ENCODE results near the gene KCNH3.
A peak's percentile ranks its signal among the peaks of the same experiment; 100 is the strongest.

Gene KCNH3

DNA sequence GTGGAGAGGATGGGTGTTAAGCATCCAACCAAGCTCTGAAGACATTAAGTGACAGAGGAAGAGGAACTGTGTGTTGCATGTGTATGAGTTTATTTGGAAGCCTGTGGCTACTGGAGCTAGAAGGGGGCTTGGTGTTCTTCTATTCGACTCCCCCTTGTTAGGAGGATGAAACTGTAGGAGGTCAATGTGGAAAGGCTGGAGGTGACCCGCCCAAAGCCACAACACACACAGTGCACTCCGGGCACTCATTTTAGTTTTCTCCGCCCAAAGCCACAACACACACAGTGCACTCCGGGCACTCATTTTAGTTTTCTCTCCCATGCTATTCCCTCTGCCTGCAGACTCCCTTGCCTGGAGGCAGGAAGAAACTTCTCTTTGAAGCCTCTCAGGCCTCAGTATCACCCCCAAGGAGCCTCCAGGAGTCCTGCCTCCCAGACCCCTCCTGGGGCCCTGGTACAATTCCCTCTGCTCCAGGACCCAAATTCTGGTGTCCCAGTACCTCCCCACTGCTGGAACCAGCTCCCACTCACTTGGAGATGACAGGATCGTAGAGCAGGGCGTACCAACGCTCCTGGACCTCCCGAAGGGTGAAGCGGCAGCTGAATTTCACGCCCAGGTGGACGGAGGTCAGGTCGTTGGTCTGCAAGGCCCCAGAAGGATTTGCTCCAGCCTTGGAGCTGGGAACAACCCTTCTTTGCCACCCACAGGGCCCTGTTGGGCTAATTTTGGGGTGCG is 25.3 kb downstream of the KCNH3 start:
- no peak for DNase-seq

DNA sequence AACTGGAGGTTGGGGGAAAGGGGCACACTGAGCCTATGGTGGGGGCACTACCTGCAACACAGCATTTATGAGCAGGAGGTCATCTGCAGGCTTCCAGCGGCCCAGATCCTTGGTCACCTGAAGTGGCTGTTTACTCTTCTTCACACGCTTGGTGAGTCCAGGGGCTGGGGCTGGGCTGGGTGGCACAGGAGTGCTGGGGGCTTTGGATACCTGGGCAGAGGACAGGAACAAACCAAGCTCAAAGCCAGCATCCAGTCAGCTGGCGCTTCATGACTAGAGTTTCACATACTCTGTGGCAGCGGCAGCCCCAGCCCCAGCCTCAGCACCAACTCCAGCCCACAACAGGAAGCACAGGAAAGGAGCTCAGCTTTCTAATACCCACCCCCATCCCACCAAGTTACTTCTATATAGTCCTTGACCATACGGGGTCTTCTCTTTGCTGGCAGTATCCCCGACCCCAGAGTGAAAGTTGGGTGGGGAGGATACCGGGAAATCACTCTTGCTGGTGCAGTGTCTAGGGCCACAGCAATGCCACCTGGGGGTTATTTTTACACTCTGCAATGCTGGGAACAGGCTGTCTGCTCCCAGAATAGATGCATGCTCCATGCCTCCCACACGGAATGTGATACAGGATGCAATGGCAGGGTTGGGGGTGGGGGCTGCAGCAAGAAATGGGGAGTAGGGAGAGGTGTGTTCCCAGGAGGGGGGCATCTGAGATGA is 26.0 kb downstream of the KCNH3 start:
- no peak for DNase-seq

DNA sequence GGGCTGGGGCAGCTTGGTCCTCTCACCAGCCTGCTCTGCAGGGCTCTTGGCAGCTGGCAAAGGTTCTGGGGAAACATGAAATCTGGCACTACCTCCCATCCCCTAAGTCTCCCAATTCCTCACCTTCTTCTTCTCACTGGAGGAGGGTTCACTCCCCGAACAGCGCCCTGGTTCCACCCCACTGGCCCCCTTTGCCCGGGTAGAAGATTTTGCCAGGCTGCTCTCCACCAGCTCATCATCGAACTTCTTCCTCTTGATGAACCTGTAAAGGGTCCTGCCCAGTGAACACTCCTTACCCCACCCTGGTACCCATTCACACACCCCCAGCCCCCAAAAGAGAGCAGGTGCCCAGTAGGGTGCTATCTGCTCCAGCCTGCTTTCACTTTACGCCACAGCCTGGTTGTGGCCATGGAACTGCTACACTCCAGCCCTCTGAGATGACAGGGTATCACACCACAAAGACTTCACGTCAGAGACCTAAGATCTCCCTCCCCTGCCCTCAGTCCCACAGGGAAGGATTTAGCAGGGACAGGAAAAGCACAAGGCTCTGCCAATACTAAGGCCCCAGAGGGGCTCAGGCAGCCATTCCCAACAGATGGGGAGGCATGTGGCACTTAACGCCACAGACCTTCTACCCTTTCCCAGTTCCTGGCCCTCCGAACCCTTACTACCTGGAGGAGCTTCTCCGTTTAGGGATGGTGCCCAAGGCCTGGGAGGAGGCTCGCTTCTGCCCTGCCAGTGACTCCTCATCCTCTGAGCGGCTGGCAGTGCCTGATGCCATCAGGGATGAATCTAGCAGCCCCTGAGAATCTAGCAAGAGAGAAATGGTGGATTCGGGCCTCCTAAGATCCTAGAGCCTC is 26.8 kb downstream of the KCNH3 start:
- no peak for DNase-seq

DNA sequence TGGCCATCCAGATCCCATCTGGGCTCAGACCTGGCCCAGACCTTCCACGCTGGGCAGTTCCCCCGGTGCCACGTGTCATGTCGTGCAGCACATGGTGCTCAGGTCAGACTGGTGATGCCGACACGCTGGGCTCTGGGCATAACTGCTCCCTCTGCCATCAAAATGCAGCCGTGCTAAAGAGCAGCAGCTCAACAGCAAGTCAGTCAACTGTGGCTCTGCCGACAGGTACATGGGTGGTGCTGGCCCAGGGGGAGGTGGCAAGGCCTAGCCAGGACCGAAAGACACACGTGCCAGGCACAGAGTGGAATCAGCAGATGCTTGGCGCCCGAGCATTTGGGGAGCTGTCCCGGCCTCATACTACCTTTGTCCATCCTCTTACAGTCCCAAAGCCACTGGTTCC is 27.5 kb downstream of the KCNH3 start:
- DNase-seq, result no peak

DNA sequence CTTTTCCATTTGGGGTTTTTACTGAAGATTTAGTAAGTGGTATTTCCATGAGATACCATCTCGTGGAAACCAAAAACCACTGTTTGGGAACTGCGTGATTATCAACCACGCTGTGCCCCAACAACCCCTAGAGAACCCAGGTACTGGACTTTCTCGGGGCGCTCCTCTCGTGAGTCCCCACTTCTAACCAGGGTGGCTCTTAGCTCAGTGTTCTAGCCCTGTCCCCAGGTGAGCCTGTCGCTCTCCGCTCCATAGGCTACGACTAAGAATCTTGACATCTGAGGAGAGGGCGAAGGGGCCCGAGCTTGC is 28.4 kb downstream of the KCNH3 start:
- DNase-seq, result no peak

DNA sequence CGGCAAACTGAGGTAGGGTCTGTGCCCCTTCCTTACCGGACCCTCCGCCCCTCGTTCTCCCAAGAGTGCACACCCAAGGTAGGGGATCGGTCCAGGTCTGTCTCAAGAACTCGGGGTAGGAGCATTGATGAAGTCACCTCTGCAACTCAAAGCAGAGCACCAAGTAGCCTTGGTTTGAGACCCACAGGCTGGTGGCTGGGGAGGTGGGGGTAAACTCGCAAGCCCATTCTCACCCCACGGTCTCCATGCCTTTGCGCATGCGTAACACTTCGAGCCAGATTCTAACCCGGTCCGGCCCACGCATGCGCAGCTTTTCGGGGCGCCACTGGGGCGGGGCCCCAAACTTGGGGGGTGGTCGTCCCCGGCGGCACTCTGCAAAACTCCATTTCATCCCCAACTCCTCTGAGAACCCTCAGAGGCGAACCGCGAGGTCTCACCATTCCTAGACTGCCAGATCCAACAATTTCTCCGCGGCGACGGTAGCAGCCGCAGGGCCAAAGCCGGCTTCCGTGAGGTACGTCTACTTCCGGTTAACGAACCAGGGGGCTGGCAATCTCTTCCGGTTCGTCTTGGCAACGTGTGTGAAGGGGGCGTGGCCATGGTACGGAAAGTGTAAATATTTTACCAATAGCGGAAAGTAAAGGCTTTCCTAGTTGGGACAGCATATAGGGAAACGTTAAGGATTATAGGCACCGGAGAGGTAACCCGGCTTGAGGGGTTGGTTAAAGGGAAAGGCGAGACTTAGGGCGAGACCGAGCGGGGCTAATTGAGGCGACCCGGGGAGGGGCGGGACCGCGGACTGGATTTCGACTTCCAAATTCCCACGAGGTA is 29.0 kb downstream of the KCNH3 start, which contains the start of gene MCRS1:
Gene MCRS1, minus strand, starts transcription at position 532 of the 831 bp plus-strand sequence. CDS start 1,411 bp downstream, outside the sequence.
- peak; percentile 91 for DNase-seq

DNA sequence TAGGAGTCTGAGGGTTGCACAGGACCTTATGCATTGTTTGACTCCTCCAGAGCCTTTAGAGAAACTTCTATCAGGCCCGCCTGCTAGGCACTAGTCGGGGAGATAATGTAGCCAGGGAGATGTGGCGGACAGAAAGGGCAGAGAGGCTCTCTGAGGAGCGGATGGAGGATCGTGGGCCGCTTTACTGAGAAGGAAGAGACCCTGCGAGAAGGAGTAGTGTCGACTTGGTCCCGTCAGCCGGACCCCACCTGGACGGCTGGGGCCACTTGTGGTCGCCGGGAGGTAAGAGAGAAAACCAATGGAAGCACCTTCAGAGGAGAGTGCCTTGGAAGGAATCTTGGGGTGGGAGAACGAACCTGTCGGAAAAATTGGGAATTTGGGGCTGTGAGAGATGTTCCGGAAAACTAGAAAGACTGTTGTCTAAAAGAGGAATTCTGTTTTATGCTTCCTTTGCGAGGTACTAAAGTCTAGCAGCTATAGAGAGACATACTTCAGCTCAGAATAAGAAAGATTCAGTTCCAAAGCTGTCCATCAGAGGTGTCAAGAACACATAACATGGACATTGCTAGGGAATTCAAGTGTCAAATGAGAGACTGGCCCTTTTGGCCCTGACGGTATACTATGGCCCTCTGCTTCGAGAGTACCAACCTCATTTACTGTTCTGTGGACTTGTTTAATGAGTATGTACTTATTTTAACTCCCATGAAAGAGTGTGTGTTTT is 29.8 kb downstream of the KCNH3 start:
- DNase-seq, result no peak

DNA sequence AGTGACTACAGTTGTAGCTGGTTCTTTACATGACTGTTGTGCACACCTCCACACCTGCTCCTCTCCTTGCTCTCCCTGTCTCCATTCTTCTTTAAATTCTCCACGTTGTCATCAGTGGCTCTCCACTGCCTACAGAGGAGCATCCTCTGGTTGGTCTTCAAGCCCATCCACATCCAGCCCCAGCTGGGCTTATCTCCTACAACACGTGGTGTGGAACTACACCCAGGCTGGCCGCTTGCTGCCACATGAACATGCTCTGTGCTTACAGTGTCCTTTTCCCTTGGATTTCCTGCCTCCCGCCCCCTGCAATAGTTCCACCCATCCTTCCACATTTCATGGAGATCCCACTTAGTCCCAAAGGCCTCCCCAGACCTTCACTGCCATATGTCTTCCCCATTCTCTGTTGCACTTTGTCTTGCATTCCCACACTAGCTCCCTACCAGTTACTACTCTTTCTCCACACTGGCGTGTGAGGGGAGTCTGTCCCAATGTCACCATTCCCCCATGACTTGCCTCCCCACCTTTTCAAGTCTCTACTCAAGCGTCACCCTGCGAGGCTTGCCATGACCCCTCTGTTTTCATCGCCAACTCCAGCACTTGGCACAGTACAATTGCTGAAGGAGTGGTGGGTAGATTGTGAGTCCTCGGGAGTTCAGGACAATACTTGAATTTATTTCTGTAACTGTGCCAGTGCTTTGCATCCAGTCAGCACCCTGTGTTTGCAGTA is 38.9 kb downstream of the KCNH3 start:
- DNase-seq, result no peak

DNA sequence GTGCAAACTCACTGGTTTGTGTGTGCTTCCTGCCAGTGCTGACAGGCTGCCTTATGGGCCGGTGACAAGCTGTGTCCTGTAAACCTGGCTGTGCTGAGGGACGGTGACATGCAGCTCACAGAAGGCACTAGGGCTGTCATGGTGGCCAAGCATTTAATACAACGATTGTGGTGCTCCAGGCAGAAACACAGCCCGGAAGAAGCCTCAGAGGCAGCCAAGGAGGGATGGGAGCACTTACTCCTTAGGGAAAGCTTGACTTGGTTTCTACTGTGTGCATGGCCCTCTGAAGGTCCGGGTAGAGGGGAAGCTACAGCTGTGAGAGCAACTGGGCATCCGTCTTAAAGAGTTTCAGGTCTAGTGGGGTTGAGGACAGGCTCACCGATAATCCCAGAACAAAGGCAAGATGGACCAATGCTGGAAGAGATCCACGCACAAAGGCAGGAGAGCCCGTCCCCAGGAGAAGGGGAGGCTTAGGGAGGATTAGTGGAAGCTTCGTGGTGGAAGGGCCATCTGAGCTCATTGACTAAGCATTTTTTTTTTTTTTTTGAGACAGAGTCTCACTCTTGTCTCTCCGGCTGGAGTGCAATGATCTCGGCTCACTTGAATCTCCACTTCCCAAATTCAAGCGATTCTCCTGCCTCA is 39.8 kb downstream of the KCNH3 start:
- no peak for DNase-seq

DNA sequence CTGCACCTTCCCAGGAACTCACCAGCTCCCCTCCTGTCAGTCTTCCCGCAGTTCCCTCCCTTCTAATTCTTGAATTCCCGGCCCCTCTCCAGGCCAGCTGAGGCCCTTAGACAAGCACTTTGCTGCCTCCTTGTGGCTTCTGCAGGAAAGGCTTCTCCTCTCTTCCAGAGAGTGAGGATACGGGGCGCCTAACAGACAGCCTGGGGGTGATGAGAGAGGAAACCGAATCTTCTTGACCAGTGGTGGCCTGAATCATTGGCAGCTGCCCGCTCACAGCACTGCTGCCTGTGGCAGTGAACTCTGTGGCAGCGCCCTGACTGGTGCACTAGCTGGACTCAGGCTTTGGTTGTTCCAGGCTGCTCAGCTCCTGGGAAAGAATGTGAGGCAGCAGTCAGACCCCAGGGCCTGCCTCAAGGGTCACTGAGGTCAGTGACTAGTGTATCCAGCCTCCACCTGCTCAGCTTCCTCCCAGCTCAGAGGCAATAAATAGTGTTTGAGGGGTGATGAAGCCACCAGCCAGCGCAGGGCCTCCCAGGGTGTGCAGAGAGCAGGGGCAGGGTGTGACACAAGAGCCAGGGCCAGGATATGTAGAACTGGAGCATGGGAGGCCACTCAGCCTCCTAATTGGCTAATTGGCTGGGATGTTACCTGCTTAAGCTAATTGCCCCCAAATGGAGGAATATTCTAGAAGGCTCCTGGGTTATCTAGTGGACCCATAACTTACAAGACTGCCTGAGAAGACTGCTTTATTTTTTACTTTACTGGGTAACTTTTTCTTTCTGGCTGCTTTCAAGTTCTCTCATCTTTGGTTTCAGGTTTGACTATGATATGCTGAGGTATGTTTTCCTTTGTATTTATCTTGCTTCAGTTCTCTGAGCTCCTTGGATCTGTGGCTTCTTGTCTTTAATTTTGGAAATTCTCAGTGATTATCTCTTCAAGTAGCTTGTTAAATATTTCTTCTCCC is 42.0 kb downstream of the KCNH3 start:
- peak; percentile 51 for DNase-seq

DNA sequence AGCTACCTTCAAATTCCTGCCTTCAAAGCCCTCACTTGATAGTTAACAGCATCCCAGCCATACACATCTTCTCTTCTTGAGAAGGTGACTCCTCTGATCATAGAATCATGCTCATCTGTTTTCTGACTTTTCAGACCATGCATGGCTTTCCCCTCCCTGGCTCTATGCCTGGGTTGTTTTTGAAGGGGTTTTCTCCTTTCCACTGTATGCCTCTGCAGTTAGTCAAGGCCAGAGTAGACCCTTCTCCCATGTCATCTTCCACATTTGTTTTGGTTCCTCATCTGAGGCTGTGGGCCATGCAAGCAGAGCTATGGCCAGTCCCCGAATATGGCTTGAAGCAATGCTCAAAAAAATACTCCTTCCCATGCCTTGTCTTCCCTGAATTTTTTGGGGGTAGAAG is 43.4 kb downstream of the KCNH3 start:
- no peak for DNase-seq

DNA sequence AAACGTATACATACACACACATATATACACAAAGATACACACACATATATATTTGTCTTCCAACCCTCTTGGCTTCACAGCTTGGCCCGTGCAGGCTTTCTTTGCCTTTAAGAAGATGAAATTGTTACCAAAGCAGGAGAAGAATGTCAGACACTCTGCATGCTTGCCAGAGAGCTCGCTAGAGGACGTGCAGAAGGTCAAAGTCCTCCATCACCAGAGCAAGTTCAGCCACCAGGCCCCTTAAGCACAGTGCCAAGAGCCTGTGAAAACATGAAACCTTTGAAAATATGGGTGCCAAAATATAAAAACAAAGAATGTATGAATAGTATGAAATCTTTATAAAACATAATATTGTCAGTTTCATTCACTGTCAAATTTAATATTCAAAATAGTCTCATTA is 44.0 kb downstream of the KCNH3 start:
- DNase-seq, result no peak

DNA sequence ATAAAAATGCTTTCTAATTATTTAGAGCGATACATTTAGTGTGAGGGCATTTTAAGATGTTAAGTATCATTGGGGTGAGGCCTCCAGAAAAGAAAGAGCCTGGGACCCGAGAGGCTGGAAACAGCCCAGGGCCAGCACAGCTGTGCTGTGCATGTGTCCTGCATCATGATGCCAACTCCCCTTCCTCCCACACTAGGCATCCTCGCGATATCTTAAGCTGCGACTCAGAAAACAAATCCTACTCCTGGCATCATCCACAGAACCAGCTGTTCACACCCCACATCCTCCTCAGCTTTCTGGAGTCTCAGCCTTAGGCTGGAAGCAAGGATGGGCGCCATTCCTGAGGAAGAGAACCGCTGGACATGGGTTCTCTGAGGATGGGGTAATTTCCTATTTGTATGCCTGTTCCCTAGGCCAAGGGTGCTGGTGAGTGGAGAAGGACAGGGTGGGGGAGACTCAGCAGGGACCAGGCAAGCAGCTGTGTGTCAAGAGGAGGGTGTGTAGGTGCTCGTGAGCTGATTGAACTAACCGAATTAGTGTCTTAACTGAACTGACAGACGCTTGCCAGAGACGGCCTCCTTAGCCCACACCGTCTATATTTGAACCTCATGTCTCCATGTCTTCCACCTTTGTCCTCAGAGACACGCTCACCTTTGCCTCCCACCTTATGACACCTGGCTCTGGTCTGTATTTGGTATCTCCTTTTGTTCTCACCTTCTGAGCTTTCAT is 44.7 kb downstream of the KCNH3 start:
- no peak for DNase-seq

DNA sequence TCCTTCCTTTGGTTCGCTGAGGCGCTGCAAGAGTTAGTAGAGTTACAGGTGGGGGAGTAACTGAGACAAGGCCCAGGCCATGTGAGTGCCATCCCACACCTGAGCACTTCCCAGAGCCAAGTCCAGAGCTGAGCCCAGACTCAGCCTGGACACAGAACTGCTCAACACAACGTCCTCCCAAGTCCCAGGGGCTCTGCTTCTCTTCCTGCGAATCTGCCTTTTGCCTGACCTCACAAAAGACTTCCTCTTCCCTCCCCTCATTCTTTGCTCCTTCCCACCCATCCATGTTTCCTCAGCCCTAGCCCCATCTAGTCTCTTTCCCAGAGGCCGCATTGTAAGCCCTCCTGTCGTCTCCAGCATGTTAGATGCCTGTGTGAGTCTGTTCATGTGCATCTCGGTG is 45.8 kb downstream of the KCNH3 start:
- no peak for DNase-seq

DNA sequence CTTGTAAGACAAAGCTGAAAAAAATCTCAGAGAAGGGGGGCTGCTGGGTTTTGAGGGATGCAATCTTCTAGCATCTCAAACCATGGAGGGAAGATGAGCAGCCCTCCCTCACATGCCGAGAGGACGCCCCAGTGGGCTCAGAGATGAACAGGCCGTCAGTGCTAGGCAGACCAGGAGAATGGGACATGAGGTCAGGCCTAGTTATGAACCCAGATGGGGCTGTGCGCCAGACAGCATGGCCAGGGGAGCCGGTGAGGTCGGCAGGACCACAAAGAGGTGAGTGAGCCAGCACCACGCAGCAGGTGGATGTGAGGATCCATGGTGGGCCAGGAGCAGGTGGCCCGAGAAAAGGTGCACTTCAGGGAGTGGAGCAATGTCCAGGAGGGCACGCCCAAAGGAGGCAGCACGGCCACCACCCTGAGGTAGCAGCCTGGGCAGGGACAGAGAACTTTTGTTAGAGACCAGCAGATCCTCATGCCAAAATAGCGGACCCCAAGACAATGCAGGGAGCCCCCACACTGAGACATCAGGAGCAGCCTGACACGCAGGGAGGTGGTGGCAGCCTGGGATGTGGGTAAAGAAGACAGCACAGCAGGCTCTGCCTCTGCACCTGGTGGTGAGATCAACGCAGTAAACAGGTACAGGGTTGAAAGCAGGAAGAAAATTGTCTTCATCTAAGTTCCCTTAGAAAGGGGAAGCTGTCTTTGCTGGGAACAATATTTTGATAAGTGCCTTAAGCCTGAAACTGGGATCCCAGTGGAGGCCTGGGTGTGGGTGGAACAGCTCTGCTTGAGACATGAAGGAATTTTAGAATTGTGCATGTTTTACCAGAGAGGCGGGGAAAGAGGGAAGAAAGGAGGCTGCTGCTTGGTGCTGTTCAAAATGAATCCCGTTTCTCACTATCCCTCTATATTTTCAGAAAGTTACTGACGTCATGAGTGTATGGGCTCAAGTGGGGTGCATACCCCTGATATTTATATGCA is 46.9 kb downstream of the KCNH3 start:
- DNase-seq, result no peak

DNA sequence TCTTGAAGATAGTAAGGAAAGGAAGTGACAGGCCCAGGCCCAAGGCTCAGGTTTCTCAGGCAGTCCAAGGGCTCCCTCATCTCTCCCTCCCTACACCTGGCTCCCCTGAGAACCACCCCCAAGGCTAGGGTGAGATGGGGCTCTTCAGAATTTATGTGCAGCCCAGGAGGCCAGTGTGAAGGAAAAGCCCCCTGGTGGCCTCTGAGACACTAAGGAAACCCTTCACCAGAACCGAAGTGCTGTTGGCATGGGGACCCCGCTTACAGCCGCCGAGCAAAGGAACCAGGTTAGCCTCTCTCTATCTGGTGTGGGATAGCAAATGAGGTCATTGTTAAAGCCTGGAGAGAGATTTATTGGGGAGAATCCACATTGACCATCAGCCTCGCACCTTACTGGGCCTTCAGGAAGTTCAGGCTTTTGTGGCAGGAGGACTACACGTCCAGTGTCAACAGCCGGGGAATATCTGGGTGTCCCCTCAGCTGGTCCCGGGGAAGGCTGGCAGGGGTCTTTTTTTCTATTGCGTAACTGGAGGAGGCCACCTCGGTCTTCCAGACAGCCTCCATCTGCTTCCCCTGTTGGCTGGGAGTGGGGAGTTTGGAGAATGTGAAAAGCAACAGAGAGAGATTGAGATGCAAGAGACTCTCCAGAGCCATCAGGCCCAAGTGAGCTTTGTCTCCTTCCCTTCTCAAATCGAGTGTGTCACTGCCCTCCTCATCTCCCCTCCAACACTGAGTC is 48.5 kb downstream of the KCNH3 start:
- no peak for DNase-seq

DNA sequence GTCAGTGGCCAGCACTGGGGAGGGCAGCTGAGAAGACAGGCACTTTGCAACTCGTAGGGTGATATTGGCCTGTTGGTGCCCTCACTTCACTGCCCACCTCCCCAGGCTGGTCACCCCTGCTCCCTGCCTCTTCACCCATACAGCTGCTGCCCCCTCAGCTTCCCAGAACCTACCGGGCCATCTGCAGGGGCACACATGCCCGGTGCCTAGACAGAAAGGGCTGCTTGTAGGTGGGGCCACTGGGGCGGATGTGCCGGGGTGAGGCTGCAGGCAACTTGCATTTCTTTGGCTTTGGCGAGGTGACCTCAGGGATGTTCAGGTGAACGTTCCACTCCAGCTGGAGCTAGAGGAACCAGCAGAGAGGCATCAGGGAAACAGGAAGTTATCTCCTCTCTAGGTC is 49.5 kb downstream of the KCNH3 start:
- DNase-seq, result no peak
